SHP77 treated with DMSO at 0.1 percent for 48 hours (cell line): ENCODE results near the gene OPTN.
"Not testable (repeated sequence)": the region's sequence is repeated elsewhere in the genome, so short reads cannot be mapped to it uniquely, and the experiment has no call there.

Experiments
- DNase-seq: peaks from one replicate; lab custom pipeline; 2025; lab: John Stamatoyannopoulos, UW

The OPTN gene

DNA sequence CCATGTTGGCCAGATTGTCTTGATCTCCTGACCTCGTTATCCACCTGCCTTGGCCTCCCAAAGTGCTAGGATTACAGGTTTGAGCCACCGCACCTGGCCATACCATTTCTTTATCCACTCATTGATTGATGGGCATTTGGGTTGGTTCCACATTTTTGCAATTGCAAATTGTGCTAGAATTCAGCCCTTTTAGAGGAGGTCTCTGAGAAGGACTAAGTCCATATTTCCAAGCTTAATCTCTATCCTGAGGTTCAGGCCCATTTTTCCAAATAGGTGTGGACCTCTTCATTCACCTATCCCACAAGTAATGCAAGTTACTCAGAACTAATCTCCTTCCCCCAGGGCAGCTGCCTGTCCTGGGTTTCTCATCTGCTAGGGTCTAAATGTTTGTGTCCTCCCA is 9.7 kb upstream of the OPTN start:
- no peak for DNase-seq

- DNase-seq, result no peak
These were observed 8.2 kb upstream of the OPTN start for GRCh38 chr10:13091801-13092200.

DNA sequence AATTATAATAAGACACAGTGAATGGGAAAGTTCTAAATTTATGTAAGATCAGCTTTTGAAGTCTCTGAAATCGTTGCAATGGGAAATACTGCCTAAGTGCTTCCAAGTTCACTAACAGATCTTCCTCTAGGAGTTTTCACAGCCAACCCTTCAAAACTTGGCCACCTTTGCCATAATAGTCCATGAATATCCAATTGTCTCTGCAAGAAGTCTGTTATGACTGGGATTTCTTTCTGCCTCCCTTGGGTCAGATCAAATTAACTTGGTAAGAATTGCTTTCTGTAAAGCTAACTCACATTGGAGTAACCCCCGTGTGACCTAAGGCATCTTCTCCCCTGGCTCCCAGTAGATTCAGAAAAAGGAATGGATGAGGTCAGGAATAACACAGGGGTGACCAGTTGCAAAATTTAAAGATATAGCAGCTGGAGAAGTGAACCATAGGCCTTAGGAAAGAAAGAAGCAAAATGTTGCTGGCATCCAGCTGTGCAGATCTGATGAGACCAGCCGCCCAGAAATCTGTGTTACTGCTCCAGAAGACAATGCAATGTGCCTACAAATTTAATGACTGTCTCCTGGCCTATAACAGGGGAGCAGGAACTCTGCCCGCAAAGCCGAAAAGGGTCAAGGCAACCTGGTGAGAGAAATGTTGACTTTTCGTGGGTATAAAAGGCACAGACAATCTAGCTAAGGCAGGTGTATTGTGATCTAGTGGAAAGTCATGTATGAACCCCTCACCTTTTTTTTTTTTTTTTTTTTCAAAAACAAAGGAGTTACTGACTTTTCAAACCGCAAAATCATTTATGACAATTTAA is 7.5 kb upstream of the OPTN start:
- no peak for DNase-seq

- not testable (repeated sequence) for DNase-seq
These were observed 5.9 kb upstream of the OPTN start for GRCh38 chr10:13094082-13094481.

- no peak for DNase-seq
These were observed 4.9 kb upstream of the OPTN start for GRCh38 chr10:13095094-13095493.

DNA sequence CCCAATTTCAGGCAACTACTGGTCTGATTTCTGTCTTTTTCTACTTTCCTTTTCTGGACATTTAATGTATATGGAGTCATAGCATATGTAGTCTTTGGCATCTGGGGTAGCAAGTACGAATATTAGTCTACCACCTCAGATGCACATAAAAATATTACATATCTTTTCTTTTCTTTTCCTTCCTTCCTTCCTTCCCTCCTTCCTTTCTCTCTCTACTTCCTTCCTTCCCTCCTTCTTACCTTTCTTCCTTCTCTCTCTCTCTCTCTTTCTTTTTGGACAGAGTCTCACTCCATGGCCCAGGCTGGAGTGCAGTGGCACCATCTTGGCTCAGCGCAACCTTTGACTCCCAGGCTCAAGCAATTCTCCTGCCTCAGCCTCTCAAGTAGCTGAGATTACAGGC is 4.0 kb upstream of the OPTN start:
- DNase-seq, result no peak

GRCh38 chr10:13099144-13099665 is 758 bp upstream of the OPTN start:
- DNase-seq, result peak; percentile 21

DNA sequence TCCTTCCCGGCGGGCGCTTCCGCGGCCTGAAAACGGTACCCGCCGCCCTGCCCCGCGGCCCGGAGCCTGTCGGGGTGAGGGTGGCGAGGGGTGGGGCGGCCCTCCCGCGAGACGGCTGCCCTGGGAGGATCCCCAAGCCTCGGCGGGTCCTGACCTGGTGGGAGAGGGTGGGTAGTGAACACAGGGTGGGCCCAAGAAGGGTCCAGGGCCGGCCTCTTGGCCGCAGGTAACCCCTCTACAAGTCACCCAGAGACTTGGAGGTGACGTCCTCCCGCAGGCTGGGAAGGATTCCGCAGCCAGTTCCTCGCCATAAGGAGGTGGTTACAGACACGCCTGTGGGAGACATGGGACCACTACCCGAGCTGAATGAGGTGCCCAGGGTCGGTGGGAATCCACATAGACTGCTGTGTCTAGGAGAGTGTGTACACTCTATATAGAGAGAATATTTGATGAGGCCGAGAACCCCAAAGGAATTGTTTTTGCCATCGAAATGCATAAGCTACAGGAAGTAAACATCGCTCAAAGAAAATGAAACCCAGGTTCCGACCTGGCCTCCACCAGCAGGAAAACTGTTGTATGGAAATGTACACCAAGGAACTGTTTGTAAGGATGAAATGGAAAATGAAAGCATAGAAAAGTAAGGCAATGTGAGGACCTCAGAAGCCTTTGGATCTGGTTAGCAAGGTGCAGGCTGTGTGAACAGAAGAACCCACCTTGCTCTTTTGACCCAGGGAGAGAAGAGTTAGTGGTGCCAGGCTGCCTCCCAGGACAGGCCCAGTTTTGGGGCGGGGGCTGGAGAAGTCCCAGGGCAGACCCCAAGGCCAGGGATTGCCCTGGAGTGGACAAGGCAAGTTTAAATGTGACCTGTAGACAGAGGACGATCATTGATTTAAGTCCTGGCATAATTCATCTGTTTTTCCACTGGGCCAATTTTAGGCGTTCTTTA is 659 bp downstream of the OPTN start:
- no peak for DNase-seq

DNA sequence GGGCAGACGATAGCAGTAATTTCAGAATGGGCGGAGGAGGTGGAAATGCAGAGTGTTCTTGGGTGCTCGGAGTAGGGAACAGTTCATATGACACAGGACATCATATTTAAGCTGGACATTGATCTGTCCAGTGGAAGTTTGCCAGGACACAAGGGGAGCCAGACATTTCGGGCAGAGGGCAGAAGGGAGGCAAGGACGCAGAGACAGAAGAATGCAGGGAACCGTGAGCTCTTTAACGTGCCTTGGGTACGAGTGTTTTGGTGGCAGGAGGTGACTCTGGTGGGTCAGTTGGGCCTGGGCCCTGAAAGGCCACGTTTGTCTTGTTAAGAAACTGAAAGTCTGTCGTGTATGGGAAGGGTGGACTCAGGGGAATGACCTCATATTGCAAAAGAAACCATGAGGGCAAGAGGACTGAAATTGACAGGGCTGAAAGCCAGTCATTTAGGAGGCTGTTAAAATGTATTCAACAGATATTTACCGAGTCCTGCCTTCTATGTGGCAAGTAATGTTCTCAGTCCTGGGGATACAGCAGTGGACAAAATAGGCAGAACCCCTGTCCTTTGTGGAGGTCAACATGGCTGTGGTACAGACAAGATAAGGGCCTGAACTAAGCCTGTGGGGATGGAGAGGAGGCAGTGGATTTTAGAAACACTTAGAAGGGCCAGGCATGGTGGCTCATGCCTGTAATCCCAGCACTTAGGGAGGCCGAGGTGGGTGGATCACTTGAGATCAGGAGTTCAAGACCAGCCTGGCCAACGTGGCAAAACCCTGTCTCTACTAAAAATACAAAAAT is 2.2 kb downstream of the OPTN start:
- no peak for DNase-seq

DNA sequence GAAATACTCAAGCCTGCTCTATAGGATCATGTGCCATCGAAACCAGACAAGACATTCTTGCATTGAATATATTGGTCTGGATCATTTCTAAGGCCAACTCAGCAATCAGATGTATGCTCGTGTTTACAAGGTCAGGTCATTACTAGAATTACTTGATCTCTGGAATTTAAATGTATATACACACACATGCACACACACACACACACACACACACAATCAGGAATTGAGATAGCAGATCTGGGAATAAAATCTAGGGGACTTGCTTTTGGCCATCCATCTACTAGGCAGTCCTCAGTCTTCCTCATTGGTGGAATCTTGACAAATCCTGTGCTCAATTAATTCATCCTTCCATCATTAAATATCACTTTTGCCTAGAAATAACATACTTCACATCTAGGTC is 3.6 kb downstream of the OPTN start:
- no peak for DNase-seq

DNA sequence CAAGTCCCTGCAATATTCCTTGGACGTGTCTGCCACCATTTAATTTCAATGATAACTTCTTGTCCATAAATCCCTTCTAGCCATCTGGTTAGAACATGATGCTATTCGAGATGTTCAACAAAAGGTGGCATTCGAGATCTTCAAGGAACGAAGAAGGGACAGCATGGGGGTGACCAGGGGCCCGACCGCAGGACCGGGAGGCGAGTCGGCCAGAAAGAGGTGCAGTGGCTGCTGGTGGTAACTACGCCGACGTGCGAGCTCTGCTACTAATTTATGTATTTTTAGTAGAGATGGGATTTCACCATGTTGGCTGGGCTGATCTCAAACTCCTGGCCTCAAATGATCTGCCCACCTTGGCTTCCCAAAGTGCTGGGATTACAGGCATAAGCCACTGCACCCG is 4.7 kb downstream of the OPTN start:
- no peak for DNase-seq

GRCh38 chr10:13105184-13105583 is 5.2 kb downstream of the OPTN start:
- no peak for DNase-seq

DNA sequence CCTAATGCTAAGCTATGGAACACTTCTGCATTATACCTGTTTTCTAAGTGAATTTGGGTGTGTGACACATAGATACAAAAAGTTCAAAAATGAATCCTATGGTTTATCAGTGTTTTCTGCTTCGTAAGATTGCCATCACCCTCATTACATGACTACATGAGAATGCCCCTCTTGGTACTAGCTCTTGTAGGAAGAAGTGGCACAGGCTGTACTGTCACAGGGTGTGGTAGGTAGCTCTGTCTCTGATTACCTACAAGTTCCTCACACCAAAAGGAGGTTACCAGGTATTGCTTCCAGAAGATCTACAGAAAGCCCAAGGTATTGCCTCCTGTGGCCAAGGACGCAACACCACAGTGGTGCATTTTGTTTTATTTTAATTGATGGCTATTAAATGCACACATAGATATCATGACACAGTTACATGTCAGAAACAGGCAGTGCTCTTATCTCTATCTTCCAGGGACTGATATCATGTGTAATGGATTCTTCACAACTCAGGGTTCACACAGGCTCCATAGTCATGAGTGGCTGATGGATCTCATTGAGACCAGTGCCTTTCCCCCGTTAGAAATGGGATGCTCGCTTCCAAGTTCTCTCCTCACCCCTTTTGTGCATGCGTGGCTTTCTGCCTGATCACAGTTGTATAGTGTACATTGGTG is 6.6 kb downstream of the OPTN start:
- no peak for DNase-seq

DNA sequence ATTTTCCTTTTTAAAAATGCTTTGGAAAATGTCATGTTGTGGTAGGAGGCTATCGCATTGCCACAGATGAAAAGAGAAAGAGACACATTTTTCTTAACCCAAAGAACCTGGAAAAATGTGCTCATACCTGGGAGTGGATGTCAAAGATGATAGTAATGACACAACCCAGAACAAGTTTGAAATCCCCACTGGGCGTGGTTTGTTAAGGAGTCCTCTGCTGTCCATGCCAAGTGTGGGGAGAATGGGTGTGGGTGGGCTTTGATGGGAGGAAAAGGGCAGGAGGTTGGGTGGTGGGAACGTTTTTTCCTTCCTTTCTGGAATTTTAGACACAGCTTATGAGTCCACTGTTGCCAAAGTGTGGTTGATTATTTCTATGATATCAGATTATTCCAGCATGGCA is 10.9 kb downstream of the OPTN start:
- no peak for DNase-seq

DNA sequence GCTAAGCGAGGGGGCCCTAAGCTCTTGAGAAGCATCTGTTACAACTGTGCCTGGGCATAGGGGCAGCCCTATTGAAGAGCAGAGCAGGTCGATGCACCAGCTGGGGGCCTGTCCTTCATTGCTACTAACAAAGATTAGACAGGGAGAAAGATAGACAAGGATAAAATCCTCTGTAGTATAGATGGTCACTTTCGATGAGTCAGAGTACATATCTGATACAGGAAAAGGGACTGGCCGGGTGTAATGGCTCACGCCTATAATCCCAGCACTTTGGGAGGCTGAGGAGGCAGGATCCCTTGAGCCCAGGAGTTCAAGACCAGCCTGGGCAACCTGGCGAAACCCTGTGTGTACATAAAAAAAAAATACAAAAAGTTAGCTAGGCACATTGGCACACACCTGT is 13.6 kb downstream of the OPTN start:
- DNase-seq, result no peak

- no peak for DNase-seq
These were observed 16.2 kb downstream of the OPTN start for GRCh38 chr10:13115832-13116803.

- no peak for DNase-seq
These were observed 18.1 kb downstream of the OPTN start for GRCh38 chr10:13117841-13118783.

DNA sequence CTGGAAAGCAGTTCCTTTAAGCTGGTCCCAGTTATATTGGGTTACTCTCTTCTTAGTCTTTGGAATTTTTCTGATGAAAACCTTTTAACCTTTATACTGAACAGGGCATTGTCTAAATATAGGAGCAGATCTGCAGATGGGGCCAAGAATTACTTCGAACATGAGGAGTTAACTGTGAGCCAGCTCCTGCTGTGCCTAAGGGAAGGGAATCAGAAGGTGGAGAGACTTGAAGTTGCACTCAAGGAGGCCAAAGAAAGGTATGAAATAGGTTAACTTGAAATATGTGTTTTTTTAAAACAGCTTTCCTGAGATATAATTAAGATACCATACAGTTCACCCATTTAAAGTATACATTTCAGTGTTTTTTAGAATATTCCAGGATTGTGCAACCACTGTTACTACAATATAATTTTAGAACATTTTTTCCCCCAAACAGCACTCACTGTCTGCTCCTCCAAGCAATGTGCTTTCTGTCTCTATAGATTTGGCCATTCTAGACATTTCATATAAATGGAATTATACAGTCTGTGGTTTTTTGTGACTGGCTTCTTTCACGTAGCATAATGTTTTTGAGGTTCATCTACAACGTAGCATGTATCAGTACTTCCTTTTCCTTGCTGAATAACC is 18.9 kb downstream of the OPTN start:
- no peak for DNase-seq
